Omental fat pad (tissue), 4 donors: ENCODE measurements around the gene RNF40. TPM values are rescaled to one million over a fixed set of nuclear protein-coding genes. Genes with fewer than 3 reads are reported as not detected.

Source experiments
- ATAC-seq: fragments of 150-250 bp; one replicate; pipeline ENCODE4 v1.9.1; 2016; ENCODE audit warnings: mild to moderate bottlenecking, moderate library complexity; ENCODE audit not compliant: low FRiP score
- DNase-seq: peaks from one replicate; pipeline ENCODE4 v3.0.0-alpha.2; 2019; ENCODE audit warnings: low spot score
- total RNA-seq, 4 donors: library from RNA; depleted of rRNA; stranded (reverse); fragments of >200 nt; gene quantifications; one replicate each; pipeline ENCODE4 v1.1.0, GENCODE V29; 2016
- TF ChIP-seq, protein P1 (sequence below), 3 donors: fragments of 450-650 bp; IDR thresholded peaks; one replicate each; pipeline ENCODE4 v1.5.1; 2016 to 2017; ENCODE audit warnings: antibody characterized with exemption in 3 of 3, mild to moderate bottlenecking in 3 of 3, moderate library complexity in 2 of 3

The RNF40 gene
- total RNA-seq, 4 donors from 2014 or later: 53.9 to 77.7 (median 69.5) TPM

DNA sequence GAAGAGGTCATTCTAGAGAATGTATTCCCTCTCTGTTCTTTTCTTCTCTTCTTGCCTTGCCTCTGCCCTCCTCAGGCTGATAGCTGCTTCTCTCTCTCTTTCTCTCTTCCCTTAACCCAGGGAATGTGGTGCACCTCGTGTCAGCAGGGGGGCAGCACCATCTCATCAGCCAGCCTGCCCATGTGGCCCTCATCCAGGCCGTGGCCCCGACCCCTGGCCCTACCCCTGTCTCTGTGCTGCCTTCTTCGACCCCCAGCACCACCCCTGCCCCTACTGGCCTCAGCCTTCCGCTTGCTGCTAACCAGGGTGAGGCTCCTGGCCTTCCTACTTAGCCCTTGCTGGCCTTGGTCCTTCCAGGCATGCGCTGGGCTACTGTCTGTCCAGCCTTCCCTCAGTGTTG lies 39.7 kb upstream of the RNF40 start:
- no peak for DNase-seq

DNA sequence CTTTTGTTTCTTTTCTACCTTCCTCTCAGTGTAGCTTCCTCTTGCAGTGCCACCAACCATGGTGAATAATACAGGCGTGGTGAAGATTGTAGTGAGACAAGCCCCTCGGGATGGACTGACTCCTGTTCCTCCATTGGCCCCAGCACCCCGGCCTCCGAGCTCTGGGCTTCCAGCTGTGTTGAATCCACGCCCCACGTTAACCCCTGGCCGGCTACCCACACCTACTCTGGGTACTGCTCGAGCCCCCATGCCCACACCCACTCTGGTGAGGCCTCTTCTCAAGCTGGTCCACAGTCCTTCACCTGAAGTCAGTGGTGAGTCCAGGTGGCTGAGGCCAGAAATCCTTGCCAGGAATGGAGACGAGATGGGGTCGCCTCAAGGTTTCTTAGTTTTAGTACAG lies 39.2 kb upstream of the RNF40 start:
- TF ChIP-seq, protein P1, sequence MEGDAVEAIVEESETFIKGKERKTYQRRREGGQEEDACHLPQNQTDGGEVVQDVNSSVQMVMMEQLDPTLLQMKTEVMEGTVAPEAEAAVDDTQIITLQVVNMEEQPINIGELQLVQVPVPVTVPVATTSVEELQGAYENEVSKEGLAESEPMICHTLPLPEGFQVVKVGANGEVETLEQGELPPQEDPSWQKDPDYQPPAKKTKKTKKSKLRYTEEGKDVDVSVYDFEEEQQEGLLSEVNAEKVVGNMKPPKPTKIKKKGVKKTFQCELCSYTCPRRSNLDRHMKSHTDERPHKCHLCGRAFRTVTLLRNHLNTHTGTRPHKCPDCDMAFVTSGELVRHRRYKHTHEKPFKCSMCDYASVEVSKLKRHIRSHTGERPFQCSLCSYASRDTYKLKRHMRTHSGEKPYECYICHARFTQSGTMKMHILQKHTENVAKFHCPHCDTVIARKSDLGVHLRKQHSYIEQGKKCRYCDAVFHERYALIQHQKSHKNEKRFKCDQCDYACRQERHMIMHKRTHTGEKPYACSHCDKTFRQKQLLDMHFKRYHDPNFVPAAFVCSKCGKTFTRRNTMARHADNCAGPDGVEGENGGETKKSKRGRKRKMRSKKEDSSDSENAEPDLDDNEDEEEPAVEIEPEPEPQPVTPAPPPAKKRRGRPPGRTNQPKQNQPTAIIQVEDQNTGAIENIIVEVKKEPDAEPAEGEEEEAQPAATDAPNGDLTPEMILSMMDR (IDR thresholded peaks at IDR 0.05): no peak
- DNase-seq: no peak
- no peak for ATAC-seq

More for the DNA sequence above, 39.7 kb upstream of the RNF40 start:
- TF ChIP-seq, protein P1 (IDR thresholded peaks at IDR 0.05): no peak
- ATAC-seq: no peak

DNA sequence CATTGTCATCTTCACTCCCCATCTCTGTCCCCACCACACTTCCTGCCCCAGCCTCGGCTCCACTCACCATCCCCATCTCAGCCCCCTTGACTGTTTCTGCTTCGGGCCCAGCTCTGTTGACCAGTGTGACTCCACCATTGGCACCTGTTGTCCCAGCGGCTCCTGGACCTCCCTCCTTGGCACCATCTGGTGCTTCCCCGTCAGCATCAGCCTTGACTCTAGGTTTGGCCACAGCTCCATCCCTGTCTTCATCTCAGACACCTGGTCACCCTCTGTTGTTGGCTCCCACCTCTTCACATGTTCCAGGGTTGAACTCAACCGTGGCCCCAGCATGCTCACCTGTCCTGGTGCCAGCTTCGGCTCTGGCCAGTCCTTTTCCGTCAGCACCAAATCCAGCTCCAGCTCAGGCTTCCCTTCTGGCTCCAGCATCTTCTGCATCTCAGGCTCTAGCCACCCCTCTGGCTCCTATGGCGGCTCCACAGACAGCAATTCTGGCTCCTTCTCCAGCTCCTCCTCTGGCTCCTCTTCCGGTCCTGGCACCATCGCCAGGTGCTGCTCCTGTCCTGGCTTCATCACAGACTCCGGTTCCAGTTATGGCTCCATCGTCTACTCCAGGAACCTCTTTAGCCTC lies 38.3 kb upstream of the RNF40 start:
- TF ChIP-seq, protein P1 (IDR thresholded peaks at IDR 0.05): no peak
- ATAC-seq: no peak
- no peak for DNase-seq

DNA sequence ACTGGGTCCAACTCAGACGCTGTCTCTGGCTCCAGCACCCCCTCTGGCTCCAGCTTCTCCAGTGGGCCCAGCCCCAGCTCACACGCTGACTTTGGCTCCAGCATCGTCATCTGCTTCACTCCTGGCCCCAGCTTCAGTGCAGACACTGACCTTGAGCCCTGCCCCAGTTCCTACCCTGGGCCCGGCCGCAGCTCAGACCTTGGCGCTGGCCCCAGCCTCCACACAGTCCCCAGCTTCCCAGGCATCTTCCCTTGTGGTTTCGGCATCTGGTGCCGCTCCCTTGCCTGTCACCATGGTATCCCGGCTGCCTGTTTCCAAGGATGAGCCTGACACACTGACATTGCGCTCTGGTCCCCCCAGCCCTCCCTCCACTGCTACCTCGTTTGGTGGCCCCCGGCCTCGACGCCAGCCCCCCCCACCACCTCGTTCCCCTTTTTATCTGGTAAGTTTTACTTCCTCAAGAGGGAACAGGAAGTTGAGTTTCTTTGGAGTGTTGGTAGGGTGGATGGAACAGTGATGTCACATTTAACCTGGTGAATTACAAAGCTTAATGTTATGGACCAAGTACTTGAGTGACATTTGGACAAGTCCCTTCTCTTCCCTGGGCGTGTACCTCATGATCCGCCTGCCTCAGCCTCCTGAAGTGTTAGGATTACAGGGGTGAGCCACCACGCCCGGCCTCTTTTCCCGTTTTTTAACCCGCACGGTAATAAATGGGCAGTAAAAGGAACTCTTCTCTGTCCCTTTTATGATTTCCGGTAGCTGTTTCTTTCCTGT lies 37.3 kb upstream of the RNF40 start:
- ATAC-seq (no peak), DNase-seq (no peak)
- TF ChIP-seq, protein P1 (IDR thresholded peaks at IDR 0.05): no peak

DNA sequence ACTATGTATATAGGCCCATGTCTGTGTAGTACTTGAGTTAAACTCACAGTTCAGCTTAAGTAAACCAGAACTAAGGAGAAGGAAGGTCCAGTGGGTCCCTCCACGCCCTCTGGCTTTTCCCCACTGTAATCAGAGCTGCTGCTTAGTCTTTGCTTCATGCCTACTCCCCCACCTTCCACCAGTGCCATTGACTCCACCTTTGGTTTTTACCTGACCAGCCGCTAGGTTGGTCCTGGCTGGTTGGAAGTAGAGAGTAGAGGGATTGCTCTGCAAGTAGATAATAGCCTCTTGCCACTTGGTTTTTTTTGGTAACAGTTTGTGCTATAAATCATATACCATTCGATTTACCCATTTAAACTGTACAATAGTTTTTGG lies 36.7 kb upstream of the RNF40 start:
- TF ChIP-seq, protein P1 (IDR thresholded peaks at IDR 0.05): no peak
- ATAC-seq (no peak), DNase-seq (no peak)

DNA sequence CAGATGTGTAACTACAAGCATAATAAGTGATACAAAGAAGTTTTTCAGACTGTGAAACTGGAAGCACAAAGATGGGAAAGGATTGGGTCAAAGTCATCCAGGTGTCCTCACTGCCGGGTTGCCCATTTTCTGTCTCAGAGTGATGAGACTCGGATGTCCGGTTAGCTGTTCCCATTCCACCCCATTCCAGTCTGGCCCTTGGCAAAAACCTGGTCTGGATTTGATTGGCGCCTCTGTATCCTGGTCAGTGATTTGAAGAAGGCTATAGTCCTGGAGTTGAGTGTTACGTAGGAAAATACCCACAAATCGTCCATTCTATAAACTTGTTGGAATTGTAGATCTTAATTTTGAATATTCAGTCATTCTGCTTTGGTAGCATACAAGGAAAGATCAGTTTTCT lies 33.8 kb upstream of the RNF40 start:
- TF ChIP-seq, protein P1 (IDR thresholded peaks at IDR 0.05): no peak
- DNase-seq (no peak), ATAC-seq (no peak)
